Measurements from ENCODE around the gene PPRC1. TPM values are rescaled to one million over a fixed set of nuclear protein-coding genes. Genes with fewer than 3 reads are reported as not detected.

Gene PPRC1, protein sequence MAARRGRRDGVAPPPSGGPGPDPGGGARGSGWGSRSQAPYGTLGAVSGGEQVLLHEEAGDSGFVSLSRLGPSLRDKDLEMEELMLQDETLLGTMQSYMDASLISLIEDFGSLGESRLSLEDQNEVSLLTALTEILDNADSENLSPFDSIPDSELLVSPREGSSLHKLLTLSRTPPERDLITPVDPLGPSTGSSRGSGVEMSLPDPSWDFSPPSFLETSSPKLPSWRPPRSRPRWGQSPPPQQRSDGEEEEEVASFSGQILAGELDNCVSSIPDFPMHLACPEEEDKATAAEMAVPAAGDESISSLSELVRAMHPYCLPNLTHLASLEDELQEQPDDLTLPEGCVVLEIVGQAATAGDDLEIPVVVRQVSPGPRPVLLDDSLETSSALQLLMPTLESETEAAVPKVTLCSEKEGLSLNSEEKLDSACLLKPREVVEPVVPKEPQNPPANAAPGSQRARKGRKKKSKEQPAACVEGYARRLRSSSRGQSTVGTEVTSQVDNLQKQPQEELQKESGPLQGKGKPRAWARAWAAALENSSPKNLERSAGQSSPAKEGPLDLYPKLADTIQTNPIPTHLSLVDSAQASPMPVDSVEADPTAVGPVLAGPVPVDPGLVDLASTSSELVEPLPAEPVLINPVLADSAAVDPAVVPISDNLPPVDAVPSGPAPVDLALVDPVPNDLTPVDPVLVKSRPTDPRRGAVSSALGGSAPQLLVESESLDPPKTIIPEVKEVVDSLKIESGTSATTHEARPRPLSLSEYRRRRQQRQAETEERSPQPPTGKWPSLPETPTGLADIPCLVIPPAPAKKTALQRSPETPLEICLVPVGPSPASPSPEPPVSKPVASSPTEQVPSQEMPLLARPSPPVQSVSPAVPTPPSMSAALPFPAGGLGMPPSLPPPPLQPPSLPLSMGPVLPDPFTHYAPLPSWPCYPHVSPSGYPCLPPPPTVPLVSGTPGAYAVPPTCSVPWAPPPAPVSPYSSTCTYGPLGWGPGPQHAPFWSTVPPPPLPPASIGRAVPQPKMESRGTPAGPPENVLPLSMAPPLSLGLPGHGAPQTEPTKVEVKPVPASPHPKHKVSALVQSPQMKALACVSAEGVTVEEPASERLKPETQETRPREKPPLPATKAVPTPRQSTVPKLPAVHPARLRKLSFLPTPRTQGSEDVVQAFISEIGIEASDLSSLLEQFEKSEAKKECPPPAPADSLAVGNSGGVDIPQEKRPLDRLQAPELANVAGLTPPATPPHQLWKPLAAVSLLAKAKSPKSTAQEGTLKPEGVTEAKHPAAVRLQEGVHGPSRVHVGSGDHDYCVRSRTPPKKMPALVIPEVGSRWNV (N-terminal part only)
- total RNA-seq = 6.5 and 19.6 TPM in 2 replicates

DNA sequence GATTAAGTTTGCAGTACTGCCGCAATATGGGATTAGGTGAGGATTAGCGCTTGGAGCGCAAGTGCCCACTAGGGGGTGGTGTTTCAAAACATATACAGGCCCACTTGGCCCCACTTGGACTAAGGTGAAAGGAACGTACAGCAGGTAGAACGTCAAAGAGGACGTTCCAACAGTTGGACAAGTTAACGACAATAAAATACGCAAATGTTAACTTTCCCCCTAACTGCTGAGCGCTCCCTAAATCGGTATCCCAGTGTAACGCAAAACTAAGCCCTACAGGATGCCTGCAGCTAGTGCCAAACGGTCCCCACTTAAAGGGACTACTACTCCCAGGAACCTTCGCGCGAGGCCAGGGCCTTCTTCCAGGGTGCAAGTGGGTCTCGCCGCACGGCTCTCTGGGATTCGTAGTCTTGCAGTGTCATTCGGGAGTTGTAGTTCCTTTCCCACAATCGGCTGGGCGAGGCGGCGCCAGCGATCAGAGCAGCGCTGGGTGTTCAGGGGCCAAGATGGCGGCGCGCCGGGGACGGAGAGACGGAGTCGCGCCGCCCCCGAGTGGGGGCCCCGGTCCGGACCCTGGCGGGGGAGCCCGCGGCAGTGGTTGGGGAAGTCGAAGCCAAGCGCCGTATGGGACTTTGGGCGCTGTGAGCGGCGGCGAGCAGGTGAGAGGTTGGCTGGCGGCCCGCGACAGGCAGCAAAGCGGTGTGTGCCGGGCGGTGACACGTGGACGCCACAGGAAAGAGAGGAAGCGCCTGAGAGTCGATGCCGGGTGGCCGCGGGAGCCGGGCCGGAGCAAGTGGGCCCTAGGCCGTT, at the start of gene PPRC1:
TSS of gene PPRC1 (plus strand) at position 478 of the 810 bp plus-strand sequence. CDS start at position 507, 29 bp downstream.

DNA sequence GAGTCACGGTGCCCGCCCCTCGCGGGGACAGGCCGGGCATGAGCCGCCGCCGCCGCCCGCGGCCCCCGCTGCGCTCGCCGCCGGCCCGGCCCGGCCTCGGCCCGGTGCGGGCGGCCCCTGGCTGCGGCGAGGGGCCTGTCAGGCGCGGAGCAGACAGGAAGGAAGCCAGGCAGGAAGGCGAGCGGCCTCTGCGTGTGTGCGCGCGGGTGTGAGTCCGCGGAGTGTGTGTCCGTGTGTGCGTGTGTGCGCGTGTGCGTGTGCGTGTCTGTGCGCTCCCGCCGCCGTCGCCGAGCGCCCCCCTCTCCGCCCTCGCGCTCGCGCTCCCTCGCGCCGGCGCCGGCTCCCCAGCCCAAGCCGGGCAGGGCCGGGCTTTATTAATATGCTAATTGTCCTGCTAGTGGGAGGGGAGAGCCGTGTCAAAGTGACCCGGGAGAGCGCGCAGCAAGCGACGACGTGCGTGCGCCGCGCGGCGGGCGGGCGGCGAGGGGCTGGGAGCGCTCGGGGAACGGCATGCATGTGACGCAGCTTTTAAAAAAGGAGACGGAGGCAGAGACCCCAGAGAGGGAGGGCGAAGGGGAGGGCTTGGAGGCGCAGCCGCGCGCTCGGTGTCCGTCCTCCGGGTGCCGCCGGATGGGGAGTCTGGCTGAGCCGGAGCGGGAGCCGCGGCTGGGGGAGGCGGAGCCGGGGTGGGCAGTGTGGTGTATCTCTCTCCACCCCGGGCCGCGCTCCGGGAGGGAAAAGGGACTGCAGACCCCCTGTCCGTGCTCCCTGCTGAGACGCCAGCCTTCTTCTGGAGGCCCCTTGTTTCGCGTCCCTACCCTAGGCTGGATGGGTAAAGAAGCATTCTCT, 12.5 kb upstream of the PPRC1 start, which contains the start of gene LDB1:
TSS of gene LDB1 (minus strand) at position 227 of the 849 bp plus-strand sequence. CDS start 258 bp downstream, outside the sequence.

DNA sequence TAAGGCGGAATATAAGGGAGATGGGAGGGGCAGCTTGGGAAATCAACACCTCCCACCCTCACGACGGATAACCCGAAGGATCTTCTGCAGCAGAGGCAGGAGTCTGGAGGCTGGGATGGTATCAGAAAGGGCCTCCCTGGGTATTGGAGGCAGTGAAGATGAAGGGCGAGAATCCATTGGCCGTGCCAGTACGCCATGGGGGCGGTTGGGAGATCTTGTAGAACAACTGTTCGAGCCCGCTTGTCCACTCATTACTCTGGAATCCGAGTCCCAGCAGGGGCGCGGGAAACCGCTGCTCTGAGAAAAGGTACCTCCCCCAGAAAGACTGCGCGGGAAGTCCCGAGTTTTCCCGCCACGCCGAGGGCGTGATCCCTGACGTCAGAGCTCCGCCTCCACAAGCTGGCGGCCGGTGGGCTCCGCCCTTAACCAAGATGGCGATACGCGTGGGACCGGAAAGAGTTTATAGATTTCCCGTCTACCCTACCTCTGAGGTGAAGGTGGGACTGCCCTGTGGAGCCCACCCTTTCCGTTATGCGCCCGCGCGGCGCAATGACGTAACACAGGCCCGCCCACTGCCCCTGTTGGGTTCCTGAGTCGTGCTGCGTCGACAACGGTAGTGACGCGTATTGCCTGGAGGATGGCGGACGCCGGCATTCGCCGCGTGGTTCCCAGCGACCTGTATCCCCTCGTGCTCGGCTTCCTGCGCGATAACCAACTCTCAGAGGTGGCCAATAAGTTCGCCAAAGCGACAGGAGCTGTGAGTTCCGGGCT, 19.1 kb downstream of the PPRC1 start, which contains the start of gene NOLC1:
TSS of gene NOLC1 (plus strand) at position 616 of the 771 bp plus-strand sequence. CDS start at position 638, 22 bp downstream.

Other genes starting within 250 kb of the PPRC1 start
- gene ARMH3, start 76.9 kb upstream of the PPRC1 start, total RNA-seq = 5.3 and 11.1 TPM in 2 replicates
- gene HPS6, start 67.7 kb upstream of the PPRC1 start, total RNA-seq = 29.5 and 30.6 TPM in 2 replicates
- gene LDB1, start 12.7 kb upstream of the PPRC1 start, total RNA-seq = 33.8 and 58.6 TPM in 2 replicates
- gene NOLC1, start 19.3 kb downstream of the PPRC1 start, total RNA-seq = 16.8 and 35.6 TPM in 2 replicates
- gene ELOVL3, start 93.3 kb downstream of the PPRC1 start, total RNA-seq = not detected in 2 replicates
- not detected in 2 replicates for gene PITX3, start 108.5 kb downstream of the PPRC1 start, total RNA-seq
- 12.6 and 31.8 TPM in 2 replicates for gene GBF1, start 112.5 kb downstream of the PPRC1 start, total RNA-seq